NCI-H1105 (cell line): ENCODE data around the gene PCDHGA12.
A peak's percentile ranks its signal among the peaks of the same experiment; 100 is the strongest.
"Not testable (repeated sequence)": the region's sequence is repeated elsewhere in the genome, so short reads cannot be mapped to it uniquely, and the experiment has no call there.

ENCODE experiments used
- DNase-seq: peaks from one replicate; lab custom pipeline; 2025; lab: John Stamatoyannopoulos, UW

PCDHGA12 gene

DNA sequence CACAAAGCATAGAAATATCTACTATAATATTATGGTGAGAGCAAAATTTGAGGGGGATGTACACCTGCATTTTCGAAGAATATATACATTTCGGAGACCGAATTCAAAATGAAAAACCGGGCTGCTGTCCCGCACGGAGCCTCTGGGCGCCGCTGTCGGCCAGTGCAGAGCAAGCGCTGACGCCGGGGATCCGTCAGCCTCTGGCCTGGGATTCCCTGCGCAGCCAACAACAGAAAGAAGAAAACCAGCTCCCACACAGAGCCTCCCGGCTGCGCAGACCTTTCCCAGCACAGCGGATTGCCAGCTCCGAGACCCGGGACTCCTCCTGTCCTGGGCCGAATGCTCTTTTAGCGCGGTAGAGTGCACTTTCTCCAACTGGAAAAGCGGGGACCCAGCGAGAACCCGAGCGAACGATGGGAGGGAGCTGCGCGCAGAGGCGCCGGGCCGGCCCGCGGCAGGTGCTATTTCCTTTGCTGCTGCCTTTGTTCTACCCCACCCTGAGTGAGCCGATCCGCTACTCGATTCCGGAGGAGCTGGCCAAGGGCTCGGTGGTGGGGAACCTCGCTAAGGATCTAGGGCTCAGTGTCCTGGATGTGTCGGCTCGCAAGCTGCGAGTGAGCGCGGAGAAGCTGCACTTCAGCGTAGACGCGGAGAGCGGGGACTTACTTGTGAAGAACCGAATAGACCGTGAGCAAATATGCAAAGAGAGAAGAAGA is 22.4 kb upstream of the PCDHGA12 start, which contains the start of gene PCDHGB6:
Gene PCDHGB6 (plus strand): TSS at position 232 of the 716 bp plus-strand sequence. CDS start 182 bp downstream, at position 414.
- DNase-seq, result not testable (repeated sequence)

DNA sequence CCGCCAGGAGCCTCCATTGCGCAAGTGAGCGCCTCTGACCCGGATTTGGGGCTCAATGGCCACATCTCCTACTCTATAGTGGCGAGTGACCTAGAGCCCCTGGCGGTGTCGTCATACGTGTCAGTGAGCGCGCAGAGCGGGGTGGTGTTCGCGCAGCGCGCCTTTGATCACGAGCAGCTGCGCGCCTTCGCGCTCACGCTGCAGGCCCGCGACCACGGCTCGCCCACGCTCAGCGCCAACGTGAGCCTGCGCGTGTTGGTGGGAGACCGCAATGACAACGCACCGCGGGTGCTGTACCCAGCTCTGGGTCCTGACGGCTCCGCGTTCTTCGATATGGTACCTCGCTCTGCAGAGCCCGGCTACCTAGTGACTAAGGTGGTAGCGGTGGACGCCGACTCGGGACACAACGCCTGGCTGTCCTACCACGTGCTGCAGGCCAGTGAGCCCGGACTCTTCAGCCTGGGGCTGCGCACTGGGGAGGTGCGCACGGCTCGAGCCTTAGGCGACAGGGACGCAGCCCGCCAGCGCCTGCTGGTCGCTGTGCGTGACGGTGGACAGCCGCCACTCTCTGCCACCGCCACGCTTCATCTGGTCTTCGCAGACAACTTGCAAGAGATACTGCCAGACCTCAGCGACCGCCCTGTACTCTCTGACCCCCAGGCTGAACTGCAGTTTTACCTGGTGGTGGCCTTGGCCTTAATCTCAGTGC is 20.6 kb upstream of the PCDHGA12 start:
- DNase-seq, result no peak

DNA sequence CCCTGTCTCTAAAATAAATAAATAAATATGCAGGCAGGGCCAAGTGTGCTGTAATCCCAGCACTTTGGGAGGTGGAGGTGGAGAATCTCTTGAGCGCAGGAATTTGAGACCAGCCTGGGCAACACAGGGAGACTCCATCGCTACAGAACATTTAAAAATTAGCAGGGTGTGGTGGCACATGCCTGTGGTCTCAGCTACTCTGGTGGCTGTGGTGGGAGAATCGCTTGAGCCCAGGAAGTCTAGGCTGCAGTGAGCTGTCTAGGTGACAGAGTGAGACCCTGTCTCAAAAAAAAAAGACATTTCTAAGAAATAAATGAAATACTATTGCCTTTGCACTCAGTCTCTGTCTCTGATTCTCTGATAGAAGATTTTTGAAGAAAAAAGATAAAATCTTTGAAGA is 18.7 kb upstream of the PCDHGA12 start:
- DNase-seq, result no peak

DNA sequence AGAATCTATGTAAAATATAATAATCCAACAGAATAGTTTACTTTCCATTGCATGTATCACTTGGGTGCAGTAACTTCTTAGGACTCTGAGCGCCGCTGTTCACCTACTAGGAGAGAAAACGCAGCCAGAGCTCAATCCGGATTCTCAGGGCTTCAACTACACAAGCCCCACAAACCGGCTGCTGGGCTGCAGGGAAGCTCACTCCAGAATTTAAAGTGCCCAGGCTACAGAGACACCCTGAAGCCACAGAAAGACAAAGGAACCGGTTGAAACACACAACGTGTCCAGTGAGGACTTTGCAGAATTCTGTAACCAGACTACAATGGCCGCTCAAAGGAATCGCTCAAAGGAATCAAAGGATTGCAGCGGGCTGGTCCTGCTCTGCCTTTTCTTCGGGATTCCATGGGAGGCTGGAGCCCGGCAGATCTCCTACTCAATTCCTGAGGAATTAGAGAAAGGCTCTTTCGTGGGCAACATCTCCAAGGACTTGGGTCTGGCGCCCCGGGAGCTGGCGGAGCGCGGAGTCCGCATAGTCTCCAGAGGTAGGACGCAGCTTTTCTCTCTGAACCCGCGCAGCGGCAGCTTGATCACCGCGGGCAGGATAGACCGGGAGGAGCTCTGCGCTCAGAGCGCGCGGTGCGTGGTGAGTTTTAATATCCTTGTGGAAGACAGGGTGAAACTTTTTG is 17.3 kb upstream of the PCDHGA12 start, which contains the start of gene PCDHGA10:
Gene PCDHGA10 (plus strand): TSS at position 134 of the 686 bp plus-strand sequence. CDS start 189 bp downstream, at position 323.
- DNase-seq, result no peak

DNA sequence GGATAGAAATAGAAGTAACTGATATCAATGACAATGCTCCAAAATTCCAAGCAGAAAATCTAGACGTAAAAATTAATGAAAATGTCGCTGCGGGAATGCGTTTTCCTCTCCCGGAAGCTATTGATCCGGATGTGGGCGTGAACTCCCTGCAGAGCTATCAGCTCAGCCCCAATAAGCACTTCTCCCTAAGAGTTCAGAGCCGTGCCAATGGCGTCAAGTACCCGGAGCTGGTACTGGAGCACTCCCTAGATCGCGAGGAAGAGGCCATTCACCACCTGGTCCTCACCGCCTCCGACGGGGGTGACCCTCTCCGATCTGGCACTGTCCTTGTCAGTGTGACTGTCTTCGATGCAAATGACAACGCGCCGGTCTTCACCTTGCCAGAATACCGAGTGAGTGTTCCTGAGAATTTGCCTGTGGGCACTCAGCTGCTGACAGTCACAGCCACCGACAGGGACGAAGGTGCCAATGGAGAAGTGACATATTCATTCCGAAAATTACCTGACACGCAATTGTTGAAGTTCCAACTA is 16.7 kb upstream of the PCDHGA12 start:
- DNase-seq, result no peak

DNA sequence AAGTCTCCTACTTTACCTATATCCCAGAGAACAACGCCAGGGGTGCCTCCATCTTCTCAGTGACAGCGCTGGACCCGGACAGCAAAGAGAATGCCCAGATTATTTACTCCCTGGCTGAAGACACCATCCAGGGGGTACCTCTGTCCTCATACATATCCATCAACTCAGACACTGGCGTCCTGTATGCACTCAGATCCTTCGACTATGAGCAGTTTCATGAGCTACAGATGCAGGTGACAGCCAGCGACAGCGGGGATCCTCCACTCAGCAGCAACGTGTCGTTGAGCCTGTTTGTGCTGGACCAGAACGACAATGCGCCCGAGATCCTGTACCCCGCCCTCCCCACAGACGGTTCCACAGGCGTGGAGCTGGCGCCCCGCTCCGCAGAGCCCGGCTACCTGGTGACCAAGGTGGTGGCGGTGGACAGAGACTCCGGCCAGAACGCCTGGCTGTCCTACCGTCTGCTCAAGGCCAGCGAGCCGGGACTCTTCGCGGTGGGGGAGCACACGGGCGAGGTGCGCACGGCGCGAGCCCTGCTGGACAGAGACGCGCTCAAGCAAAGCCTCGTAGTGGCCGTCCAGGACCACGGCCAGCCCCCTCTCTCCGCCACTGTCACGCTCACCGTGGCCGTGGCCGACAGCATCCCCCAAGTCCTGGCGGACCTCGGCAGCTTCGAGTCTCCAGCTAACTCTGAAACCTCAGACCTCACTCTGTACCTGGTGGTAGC is 15.6 kb upstream of the PCDHGA12 start:
- DNase-seq, result not testable (repeated sequence)

DNA sequence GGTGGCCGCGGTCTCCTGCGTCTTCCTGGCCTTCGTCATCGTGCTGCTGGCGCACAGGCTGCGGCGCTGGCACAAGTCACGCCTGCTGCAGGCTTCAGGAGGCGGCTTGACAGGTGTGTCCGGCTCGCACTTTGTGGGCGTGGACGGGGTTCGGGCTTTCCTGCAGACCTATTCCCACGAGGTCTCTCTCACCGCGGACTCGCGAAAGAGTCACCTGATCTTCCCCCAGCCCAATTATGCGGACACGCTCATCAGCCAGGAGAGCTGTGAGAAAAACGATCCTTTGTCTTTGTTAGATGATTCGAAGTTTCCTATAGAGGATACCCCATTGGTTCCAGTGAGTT is 15.1 kb upstream of the PCDHGA12 start:
- not testable (repeated sequence) for DNase-seq

DNA sequence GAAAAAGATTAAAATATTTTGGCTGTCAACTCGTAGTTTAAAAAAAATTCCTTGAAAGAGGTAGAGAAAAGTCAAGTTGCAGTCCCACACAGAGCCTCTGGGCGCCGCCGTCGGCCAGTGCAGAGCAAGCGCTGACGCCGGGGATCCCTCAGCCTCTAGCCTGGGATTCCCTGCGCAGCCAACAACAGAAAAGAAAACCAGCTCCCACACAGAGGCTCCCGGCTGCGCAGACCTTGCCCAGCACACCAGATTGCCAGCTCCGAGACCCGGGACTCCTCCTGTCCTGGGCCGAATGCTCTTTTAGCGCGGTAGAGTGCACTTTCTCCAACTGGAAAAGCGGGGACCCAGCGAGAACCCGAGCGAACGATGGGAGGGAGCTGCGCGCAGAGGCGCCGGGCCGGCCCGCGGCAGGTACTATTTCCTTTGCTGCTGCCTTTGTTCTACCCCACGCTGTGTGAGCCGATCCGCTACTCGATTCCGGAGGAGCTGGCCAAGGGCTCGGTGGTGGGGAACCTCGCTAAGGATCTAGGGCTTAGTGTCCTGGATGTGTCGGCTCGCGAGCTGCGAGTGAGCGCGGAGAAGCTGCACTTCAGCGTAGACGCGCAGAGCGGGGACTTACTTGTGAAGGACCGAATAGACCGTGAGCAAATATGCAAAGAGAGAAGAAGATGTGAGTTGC is 12.7 kb upstream of the PCDHGA12 start, which contains the start of gene PCDHGB7:
Gene PCDHGB7 (plus strand): TSS at position 184 of the 679 bp plus-strand sequence. CDS start 183 bp downstream, at position 367.
- DNase-seq, result peak; percentile 64

DNA sequence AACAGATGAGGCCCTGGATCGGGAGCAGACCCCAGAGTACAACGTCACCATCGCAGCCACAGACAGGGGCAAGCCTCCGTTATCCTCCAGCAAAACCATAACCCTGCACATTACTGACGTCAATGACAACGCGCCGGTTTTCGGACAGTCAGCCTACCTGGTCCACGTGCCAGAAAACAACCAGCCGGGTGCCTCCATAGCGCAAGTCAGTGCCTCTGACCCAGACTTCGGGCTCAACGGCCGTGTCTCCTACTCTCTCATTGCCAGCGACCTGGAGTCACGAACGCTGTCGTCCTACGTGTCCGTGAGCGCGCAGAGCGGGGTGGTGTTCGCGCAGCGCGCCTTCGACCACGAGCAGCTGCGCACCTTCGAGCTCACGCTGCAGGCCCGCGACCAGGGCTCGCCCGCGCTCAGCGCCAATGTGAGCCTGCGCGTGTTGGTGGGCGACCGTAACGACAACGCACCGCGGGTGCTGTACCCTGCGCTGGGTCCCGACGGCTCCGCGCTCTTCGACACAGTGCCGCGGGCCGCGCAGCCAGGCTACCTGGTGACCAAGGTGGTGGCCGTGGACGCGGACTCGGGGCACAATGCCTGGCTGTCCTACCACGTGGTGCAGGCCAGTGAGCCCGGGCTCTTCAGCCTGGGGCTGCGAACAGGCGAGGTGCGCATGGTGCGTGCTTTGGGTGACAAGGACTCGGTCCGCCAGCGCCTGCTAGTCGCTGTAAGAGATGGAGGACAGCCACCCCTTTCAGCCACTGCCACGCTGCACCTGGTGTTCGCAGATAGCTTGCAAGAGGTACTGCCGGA is 11.0 kb upstream of the PCDHGA12 start:
- no peak for DNase-seq

DNA sequence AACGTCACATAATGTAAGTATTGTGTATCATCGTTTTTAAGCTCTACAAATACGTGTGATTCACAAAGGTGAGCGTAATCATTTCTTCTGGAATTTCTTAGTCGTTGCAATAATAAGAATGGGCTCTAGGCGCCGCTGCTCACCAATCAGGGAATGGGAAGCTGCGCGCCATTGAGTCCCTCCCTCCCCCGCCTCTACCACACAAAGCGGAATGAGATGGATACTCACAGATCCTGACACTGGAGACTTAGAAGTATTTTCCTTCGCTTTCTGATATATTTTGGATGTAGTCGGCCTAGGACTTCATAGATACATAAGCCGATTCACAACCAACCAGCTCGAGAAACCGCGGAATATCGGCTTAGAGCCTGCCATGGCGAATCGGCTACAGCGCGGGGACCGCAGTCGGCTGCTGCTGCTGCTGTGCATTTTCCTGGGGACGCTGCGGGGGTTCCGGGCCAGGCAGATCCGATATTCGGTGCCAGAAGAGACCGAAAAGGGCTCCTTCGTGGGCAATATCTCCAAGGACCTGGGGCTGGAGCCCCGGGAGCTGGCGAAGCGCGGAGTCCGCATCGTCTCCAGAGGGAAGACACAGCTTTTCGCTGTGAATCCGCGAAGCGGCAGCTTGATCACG is 9.3 kb upstream of the PCDHGA12 start, which contains the start of gene PCDHGA11:
Gene PCDHGA11 (plus strand): TSS at position 197 of the 634 bp plus-strand sequence. CDS start 177 bp downstream, at position 374.
- no peak for DNase-seq

DNA sequence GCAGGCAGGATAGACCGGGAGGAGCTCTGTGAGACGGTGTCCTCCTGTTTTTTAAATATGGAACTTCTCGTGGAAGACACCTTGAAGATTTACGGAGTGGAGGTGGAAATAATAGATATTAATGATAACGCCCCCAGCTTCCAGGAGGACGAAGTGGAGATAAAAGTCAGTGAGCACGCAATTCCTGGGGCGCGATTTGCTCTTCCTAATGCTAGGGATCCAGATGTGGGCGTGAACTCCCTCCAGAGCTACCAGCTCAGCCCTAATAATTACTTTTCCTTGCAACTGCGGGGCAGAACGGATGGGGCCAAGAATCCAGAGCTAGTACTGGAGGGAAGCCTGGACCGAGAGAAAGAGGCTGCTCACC is 8.8 kb upstream of the PCDHGA12 start:
- DNase-seq, result no peak

DNA sequence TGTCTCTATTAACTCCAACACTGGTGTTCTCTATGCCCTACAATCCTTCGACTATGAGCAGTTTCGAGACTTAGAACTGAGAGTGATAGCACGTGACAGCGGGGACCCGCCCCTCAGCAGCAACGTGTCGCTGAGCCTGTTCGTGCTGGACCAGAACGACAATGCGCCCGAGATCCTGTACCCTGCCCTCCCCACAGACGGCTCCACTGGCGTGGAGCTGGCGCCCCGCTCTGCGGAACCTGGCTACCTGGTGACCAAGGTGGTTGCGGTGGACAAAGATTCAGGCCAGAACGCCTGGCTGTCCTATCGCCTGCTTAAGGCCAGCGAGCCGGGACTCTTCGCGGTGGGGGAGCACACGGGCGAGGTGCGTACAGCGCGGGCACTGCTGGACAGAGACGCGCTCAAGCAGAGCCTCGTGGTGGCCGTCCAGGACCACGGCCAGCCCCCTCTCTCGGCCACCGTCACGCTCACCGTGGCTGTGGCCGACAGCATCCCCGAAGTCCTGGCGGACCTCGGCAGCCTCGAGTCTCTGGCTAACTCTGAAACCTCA is 7.5 kb upstream of the PCDHGA12 start:
- no peak for DNase-seq

DNA sequence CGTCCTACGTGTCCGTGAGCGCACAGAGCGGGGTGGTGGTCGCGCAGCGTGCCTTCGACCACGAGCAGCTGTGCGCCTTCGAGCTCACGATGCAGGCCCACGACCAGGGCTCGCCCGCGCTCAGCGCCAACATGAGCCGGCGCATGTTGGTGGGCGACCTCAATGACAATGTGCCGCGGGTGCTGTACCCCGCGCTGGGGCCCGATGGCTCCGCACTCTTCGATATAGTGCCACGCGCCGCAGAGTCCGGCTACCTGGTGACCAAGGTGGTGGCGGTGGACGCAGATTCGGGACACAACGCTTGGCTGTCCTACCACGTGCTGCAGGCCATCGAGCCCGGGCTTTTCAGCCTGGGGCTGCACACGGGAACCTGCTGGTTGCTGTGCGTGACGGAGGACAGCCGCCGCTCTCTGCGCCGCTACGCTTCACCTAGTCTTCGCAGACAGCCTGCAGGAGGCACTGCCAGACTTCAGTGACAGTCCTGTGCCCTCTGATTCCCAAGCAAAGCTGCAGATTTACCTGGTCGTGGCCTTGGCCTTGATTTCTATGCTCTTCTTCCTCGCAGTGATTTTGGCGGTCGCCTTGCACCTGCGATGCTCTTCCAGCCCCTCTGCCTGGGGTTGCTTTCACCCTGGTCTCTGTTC is 2.4 kb upstream of the PCDHGA12 start:
- no peak for DNase-seq

DNA sequence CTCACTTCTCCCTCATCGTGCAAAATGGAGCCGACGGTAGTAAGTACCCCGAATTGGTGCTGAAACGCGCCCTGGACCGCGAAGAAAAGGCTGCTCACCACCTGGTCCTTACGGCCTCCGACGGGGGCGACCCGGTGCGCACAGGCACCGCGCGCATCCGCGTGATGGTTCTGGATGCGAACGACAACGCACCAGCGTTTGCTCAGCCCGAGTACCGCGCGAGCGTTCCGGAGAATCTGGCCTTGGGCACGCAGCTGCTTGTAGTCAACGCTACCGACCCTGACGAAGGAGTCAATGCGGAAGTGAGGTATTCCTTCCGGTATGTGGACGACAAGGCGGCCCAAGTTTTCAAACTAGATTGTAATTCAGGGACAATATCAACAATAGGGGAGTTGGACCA is 979 bp downstream of the PCDHGA12 start:
- no peak for DNase-seq

DNA sequence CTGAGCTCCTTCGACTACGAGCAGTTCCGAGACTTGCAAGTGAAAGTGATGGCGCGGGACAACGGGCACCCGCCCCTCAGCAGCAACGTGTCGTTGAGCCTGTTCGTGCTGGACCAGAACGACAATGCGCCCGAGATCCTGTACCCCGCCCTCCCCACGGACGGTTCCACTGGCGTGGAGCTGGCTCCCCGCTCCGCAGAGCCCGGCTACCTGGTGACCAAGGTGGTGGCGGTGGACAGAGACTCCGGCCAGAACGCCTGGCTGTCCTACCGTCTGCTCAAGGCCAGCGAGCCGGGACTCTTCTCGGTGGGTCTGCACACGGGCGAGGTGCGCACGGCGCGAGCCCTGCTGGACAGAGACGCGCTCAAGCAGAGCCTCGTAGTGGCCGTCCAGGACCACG is 2.0 kb downstream of the PCDHGA12 start:
- not testable (repeated sequence) for DNase-seq

DNA sequence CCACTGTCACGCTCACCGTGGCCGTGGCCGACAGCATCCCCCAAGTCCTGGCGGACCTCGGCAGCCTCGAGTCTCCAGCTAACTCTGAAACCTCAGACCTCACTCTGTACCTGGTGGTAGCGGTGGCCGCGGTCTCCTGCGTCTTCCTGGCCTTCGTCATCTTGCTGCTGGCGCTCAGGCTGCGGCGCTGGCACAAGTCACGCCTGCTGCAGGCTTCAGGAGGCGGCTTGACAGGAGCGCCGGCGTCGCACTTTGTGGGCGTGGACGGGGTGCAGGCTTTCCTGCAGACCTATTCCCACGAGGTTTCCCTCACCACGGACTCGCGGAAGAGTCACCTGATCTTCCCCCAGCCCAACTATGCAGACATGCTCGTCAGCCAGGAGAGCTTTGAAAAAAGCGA is 2.4 kb downstream of the PCDHGA12 start:
- DNase-seq, result not testable (repeated sequence)

DNA sequence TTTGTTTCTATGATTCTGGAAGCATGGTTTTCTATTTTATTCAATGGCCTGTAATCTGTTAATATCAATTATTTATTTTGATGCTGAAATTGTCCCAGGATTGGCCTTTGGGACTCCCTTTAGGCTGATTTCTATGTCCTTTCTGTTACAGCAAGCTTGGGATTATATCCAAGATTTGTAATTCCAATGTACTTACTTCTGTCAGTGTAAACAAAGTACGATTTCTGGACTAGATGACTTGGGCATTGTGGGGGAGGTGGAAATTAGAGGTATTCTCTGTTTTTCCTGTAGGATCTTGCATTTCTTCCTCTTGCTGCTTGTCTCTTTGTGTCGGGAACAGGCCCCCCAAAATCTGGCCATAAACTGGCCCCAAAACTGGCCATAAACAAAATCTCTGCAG is 3.7 kb downstream of the PCDHGA12 start:
- no peak for DNase-seq

DNA sequence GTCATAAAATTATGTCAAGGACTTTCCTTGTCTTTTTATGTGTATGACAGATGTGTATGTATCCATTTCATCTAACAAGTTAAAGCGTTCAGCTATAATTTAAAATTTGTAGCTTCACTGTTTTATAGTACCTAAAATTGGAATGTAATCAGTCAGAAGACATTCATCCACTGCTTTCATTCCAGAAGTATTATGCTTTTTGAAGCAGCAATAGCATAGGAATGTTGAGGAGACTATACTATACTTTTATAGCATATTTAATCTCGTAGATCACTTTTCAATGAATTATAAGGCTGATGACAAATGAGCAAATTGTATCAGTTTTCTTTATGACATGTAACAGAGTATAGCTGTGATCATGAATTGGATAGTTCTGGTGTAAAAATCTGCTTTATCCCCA is 6.9 kb downstream of the PCDHGA12 start:
- no peak for DNase-seq
